Measurements from ENCODE around the gene PPP1R12C. TPM values are rescaled to one million over a fixed set of nuclear protein-coding genes. Genes with fewer than 3 reads are reported as not detected.

The PPP1R12C gene
- total and polyA plus RNA-seq, 2 experiments from 2014 or later, result 16.4 to 66.9 TPM

DNA sequence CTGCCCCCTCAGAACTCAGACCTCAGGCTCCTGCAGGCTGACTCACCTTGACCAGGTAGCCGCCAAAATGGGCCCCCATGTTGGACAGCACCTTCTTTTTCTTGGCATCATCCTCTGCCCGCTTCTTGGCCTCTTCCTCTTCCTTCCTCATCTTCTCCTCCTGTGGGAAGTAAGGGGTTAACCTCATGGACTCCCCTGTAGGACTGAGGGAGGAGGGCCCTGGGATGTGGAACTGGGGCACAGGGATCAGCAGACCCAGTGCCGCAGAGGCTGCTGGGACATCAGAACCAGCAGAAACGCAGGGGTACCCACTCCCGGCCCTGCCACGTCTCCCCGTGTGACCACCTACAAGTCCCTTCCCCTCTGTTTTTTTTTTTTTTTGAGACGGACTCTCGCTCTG, 20.5 kb upstream of the PPP1R12C start:
- no peak overlapping the region for H3K4me2 ChIP-seq (ENCODE audit: unreplicated experiment)
- H3K9ac ChIP-seq, result no peak overlapping the region
- no peak for DNase-seq
- no peaks in the 10 kb centered on the region for H3F3A ChIP-seq (ENCODE audit: insufficient read depth)
- no peaks in the 10 kb centered on the region for H3K9me2 ChIP-seq (ENCODE audit: insufficient read depth)
- TF ChIP-seq EZH2phosphoT487 (IDR thresholded peaks at IDR 0.05; ENCODE audit: insufficient read depth, low read depth) (no peak), EZH2 (IDR thresholded peaks at IDR 0.05; ENCODE audit: insufficient read depth, poor library complexity, severe bottlenecking) (no peak)
- no peak overlapping the region for H3K27ac ChIP-seq
- H3K36me3 ChIP-seq (ENCODE audit: low read depth), result no peaks in the 10 kb centered on the region
- no peaks in the 10 kb centered on the region for H3K9me3 ChIP-seq (ENCODE audit: low read depth)
- H3K4me1 ChIP-seq (ENCODE audit: insufficient read depth), result no peaks in the 10 kb centered on the region
- in situ Hi-C loops (cut with MboI), result loop anchor here (25.0 kb wide), 1 partner anchor 499 kb away; the partner anchor contains the start of genes CCDC106, ZNF580 and ZNF581
- H3K79me2 ChIP-seq (ENCODE audit: insufficient read depth), result no peaks in the 10 kb centered on the region
- H2AFZ ChIP-seq, result no peak overlapping the region
- 29 to 31% methylated on average over 9 of the region's 9 CpGs for WGBS, 2 experiments (ENCODE audit: low coverage in 1 of 2, low lambda C conversion rate in 2 of 2, missing lambda C conversion rate in 2 of 2)
- H4K20me1 ChIP-seq (ENCODE audit: insufficient read depth), result no peaks in the 10 kb centered on the region
- H3K4me3 ChIP-seq, result no peak overlapping the region
- peaks cover 13% of the 10 kb centered on the region for H3K27me3 ChIP-seq (replicated peaks; ENCODE audit: insufficient read depth)

DNA sequence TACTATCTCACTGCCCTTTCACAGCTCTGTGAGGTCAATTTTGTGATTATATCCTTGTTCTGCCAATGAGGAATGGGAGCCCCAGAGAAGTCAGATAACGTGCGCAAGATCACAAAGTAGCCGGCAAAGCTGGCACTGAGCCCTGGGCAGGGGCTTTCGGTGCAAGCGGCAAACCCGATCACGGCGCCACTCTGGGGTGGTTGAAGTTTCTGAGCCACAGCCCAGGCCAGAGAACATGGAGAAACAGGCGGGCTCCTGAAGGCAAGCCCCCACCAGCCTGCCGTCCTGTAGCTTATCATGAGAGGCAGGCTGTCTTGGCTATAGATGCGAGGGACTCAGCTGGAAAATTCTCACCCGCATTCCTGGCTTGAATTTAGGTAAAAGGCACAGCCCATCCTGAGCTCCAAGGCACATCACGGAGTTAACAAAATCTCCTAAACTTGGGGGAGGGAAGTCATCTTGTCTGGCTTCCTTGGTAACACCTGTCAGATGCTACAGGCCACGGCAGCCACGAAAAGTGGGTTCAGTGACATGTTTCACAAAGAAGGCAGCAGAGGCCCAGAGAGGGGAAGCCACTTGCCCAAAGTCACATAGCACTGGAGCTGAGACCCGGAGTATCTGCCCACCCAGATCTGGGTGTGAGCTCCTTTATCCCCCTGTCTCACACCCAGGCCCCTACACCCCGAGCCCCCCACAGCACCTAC, 19.1 kb upstream of the PPP1R12C start:
- WGBS, 2 experiments (ENCODE audit: low coverage in 1 of 2, low lambda C conversion rate in 2 of 2, missing lambda C conversion rate in 2 of 2), result 60 to 61% methylated on average over 16 to 17 of the region's 17 CpGs
- Histone ChIP-seq H4K20me1 (ENCODE audit: insufficient read depth) (no peaks in the 10 kb centered on the region), H3K4me3 (no peak overlapping the region), H2AFZ (no peak overlapping the region), H3K9ac (no peak overlapping the region), H3K27ac (no peak overlapping the region), H3K36me3 (ENCODE audit: low read depth) (no peaks in the 10 kb centered on the region), H3K4me2 (ENCODE audit: unreplicated experiment) (no peak overlapping the region), H3K4me1 (ENCODE audit: insufficient read depth) (no peaks in the 10 kb centered on the region), H3K27me3 (replicated peaks; ENCODE audit: insufficient read depth) (peaks cover 4% of the 10 kb centered on the region; the same call in 1 of the 2 replicates), H3F3A (ENCODE audit: insufficient read depth) (no peaks in the 10 kb centered on the region), H3K9me3 (ENCODE audit: low read depth) (no peaks in the 10 kb centered on the region), H3K9me2 (ENCODE audit: insufficient read depth) (no peaks in the 10 kb centered on the region), H3K79me2 (ENCODE audit: insufficient read depth) (no peaks in the 10 kb centered on the region)
- no peak for DNase-seq
- no peak for TF ChIP-seq EZH2phosphoT487 (IDR thresholded peaks at IDR 0.05; ENCODE audit: insufficient read depth, low read depth)
- no peak for TF ChIP-seq EZH2 (IDR thresholded peaks at IDR 0.05; ENCODE audit: insufficient read depth, poor library complexity, severe bottlenecking)
- in situ Hi-C loops (cut with MboI), result loop anchor here (25.0 kb wide), 1 partner anchor 501 kb away; the partner anchor contains the start of genes CCDC106, ZNF580 and ZNF581

DNA sequence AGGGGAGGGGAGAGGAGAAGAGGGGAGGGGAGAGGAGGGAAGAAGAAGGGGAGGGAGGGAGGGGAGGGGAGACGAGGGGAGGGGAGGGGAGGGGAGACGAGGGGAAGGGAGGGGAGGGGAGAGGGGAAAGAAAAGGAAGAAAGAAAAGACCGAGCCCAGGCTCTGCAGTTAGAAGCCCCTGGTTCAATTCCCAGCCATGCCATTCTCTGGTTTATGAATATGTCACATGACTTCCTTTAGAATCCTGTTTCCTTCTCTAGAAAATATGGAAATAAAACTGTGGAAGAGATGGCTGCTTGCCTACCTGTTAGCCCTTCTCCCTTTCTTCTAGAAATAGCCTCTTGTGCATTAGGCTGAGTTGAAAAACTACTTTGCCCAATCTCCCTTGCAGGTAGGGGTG, 17.3 kb upstream of the PPP1R12C start:
- in situ Hi-C loops (cut with MboI), result loop anchor here (25.0 kb wide), 1 partner anchor 503 kb away; the partner anchor contains the start of genes CCDC106, ZNF580 and ZNF581

DNA sequence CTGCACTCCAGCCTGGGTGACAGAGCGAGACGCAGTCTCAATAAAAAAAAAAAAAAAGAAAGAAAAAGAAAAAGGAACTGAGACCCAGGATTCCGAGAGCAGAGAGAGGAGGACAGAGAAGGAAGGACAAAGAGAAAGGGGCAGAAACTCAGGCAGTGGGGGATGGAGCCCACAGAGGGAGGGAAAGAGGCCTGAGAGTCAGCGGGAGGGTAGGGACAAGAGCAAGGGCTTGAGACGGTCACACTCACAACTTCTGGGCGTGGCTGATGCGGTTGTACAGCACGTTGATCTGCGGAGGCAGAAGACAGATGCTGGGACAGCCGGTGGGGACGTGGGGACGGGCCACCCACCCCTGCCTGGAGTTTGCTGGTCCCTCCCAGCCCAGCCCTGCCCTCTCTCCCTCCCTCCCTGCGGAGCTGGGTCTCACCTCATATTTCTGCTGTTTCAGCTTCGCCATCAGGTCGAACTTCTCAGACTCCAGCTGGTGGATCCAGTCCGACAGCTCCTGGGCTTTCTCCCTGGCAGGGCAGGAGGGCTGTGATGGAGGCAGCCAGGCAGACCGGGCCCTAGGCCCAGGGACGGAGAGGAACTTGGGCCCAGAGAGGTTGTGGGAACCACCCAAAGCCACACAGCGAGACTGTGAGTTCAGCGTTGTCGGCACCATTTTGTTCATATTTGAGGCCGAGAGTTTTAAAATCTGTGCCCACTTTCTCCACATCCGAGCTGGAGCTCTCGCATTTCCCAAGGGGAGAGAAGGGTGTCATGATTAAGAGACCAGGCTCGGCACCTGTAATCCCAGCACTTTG, 16.4 kb upstream of the PPP1R12C start:
- H3K36me3 ChIP-seq (ENCODE audit: low read depth), result no peaks in the 10 kb centered on the region
- DNase-seq, result no peak
- no peak for TF ChIP-seq EZH2phosphoT487 (IDR thresholded peaks at IDR 0.05; ENCODE audit: insufficient read depth, low read depth)
- peaks cover 4% of the 10 kb centered on the region; the same call in 1 of the 2 replicates for H3K27me3 ChIP-seq (replicated peaks; ENCODE audit: insufficient read depth)
- H4K20me1 ChIP-seq (ENCODE audit: insufficient read depth), result no peaks in the 10 kb centered on the region
- H3F3A ChIP-seq (ENCODE audit: insufficient read depth), result no peaks in the 10 kb centered on the region
- no peak overlapping the region for H3K9ac ChIP-seq
- H3K9me3 ChIP-seq (ENCODE audit: low read depth), result no peaks in the 10 kb centered on the region
- no peaks in the 10 kb centered on the region for H3K9me2 ChIP-seq (ENCODE audit: insufficient read depth)
- H3K4me3 ChIP-seq, result no peak overlapping the region
- H3K79me2 ChIP-seq (ENCODE audit: insufficient read depth), result no peaks in the 10 kb centered on the region
- in situ Hi-C loops (cut with MboI), result loop anchor here (25.0 kb wide), 1 partner anchor 503 kb away; the partner anchor contains the start of genes CCDC106, ZNF580 and ZNF581
- 40 to 43% methylated on average over 23 to 25 of the region's 25 CpGs for WGBS, 2 experiments (ENCODE audit: low coverage in 1 of 2, low lambda C conversion rate in 2 of 2, missing lambda C conversion rate in 2 of 2)
- H2AFZ ChIP-seq, result no peak overlapping the region
- no peak overlapping the region for H3K27ac ChIP-seq
- no peak overlapping the region for H3K4me2 ChIP-seq (ENCODE audit: unreplicated experiment)
- H3K4me1 ChIP-seq (ENCODE audit: insufficient read depth), result no peaks in the 10 kb centered on the region

More for the DNA sequence above, 17.3 kb upstream of the PPP1R12C start:
- no peak overlapping the region for H3K4me2 ChIP-seq (ENCODE audit: unreplicated experiment)
- H3K9ac ChIP-seq, result no peak overlapping the region
- no peak for DNase-seq
- peaks cover 4% of the 10 kb centered on the region; the same call in 1 of the 2 replicates for H3K27me3 ChIP-seq (replicated peaks; ENCODE audit: insufficient read depth)
- no peaks in the 10 kb centered on the region for H3K9me3 ChIP-seq (ENCODE audit: low read depth)
- H3K4me1 ChIP-seq (ENCODE audit: insufficient read depth), result no peaks in the 10 kb centered on the region
- TF ChIP-seq EZH2 (IDR thresholded peaks at IDR 0.05; ENCODE audit: insufficient read depth, poor library complexity, severe bottlenecking) (no peak), EZH2phosphoT487 (IDR thresholded peaks at IDR 0.05; ENCODE audit: insufficient read depth, low read depth) (no peak)
- no peaks in the 10 kb centered on the region for H3F3A ChIP-seq (ENCODE audit: insufficient read depth)
- H3K36me3 ChIP-seq (ENCODE audit: low read depth), result no peaks in the 10 kb centered on the region
- no peak overlapping the region for H2AFZ ChIP-seq
- no peaks in the 10 kb centered on the region for H3K79me2 ChIP-seq (ENCODE audit: insufficient read depth)
- no peak overlapping the region for H3K4me3 ChIP-seq
- 0 to 3% methylated on average over 1 to 3 of the region's 3 CpGs for WGBS, 2 experiments (ENCODE audit: low coverage in 1 of 2, low lambda C conversion rate in 2 of 2, missing lambda C conversion rate in 2 of 2)
- no peaks in the 10 kb centered on the region for H3K9me2 ChIP-seq (ENCODE audit: insufficient read depth)
- H4K20me1 ChIP-seq (ENCODE audit: insufficient read depth), result no peaks in the 10 kb centered on the region
- H3K27ac ChIP-seq, result no peak overlapping the region

All from GM23248 (cell line).